HG02973 (cell line): Measurements from ENCODE around the gene SH2D7.

Experiments
- ATAC-seq: cut with Tn5 transposase; IDR thresholded peaks from one replicate; pipeline ENCODE4 v1.9.1; 2021; ENCODE audit warnings: moderate library complexity; ENCODE audit not compliant: unreplicated experiment

The SH2D7 gene

GRCh38 chr15:78077053-78077870 lies 15.1 kb upstream of the SH2D7 start, which contains the start of gene TBC1D2B:
Gene TBC1D2B, minus strand, starts transcription at chr15:78077711. Its CDS starts 59 bp downstream, at chr15:78077652.
- ATAC-seq = peak; percentile 65

- ATAC-seq = no peak
Measured at GRCh38 chr15:78077871-78078210, 14.5 kb upstream of the SH2D7 start.

GRCh38 chr15:78079298-78080087 lies 12.9 kb upstream of the SH2D7 start:
- no peak for ATAC-seq

- no peak for ATAC-seq
Measured at GRCh38 chr15:78080088-78080460, 12.3 kb upstream of the SH2D7 start.

GRCh38 chr15:78082106-78082742 lies 10.1 kb upstream of the SH2D7 start:
- no peak for ATAC-seq

GRCh38 chr15:78082743-78083110 lies 9.6 kb upstream of the SH2D7 start:
- no peak for ATAC-seq

- no peak for ATAC-seq
Measured at GRCh38 chr15:78083186-78083585, 9.2 kb upstream of the SH2D7 start.

GRCh38 chr15:78083687-78084448 lies 8.5 kb upstream of the SH2D7 start:
- no peak for ATAC-seq

- no peak for ATAC-seq
Measured at GRCh38 chr15:78084449-78084750, 8.0 kb upstream of the SH2D7 start.

- ATAC-seq = no peak
Measured at GRCh38 chr15:78085928-78086327, 6.4 kb upstream of the SH2D7 start.

GRCh38 chr15:78087951-78088772 lies 4.2 kb upstream of the SH2D7 start:
- no peak for ATAC-seq

- no peak for ATAC-seq
Measured at GRCh38 chr15:78088773-78089080, 3.6 kb upstream of the SH2D7 start.

GRCh38 chr15:78090422-78091063 lies 1.8 kb upstream of the SH2D7 start:
- ATAC-seq = no peak

GRCh38 chr15:78093242-78094020 lies 1.1 kb downstream of the SH2D7 start:
- no peak for ATAC-seq

GRCh38 chr15:78097667-78098066 lies 5.3 kb downstream of the SH2D7 start:
- ATAC-seq = no peak

GRCh38 chr15:78098131-78098755 lies 5.9 kb downstream of the SH2D7 start:
- no peak for ATAC-seq

- no peak for ATAC-seq
Measured at GRCh38 chr15:78100886-78101285, 8.5 kb downstream of the SH2D7 start.

GRCh38 chr15:78101423-78102105 lies 9.2 kb downstream of the SH2D7 start:
- ATAC-seq = no peak
